Purkinje cell (primary cell): Measurements from ENCODE around the gene CENPM. TPM values are rescaled to one million over a fixed set of nuclear protein-coding genes. Genes with fewer than 3 reads are reported as not detected.

ENCODE experiments used
- polyA plus RNA-seq: library from polyadenylated mRNA; unstranded; fragments of >200 nt; fragmentation: Nextera tagmentation; gene quantifications from 2 replicates; pipeline ENCODE4 v1.2.1, GENCODE V29; 2014

CENPM gene, protein sequence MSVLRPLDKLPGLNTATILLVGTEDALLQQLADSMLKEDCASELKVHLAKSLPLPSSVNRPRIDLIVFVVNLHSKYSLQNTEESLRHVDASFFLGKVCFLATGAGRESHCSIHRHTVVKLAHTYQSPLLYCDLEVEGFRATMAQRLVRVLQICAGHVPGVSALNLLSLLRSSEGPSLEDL
- polyA plus RNA-seq, result 1.5 and 3.4 TPM in 2 replicates

DNA sequence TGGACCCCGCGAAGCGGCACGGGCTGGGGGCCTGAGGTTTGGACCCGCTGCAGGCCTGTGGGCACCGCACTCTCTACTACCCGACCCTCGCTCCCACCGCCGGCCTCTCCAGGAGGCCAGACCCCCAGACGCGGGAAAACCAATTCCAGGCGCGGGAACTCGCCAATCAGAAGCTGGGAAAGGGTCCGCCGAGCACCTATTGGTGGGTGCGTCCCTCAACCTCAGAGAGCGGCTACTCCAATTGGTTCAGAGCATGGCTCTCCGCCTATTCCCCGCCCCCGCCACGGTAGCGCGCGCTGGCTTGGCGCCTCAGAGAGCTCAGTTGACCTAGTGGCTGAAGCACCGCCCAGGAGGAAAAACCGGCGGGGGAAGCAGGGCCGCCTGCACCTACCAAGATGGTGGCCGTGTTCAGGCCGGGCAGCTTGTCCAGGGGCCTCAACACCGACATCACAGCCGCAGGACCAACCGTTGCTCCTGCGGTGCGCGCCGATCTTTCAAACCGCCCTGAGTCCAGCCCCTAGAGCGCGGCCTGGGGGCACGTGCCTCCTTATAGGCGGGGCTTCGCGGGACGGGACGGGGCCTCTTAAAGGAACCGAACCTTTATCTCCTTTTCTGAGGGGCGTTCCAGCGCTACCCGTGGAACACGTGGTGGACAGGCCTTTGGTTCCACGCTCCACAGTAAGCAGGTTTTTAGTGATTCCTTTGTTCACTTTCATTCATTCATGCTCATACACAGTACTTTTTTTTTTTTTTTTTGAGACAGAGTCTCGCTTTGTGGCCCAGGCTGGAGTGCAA, at the start of gene CENPM:
TSS of gene CENPM (minus strand) at position 524 of the 795 bp plus-strand sequence. CDS start at position 448, 76 bp downstream.

DNA sequence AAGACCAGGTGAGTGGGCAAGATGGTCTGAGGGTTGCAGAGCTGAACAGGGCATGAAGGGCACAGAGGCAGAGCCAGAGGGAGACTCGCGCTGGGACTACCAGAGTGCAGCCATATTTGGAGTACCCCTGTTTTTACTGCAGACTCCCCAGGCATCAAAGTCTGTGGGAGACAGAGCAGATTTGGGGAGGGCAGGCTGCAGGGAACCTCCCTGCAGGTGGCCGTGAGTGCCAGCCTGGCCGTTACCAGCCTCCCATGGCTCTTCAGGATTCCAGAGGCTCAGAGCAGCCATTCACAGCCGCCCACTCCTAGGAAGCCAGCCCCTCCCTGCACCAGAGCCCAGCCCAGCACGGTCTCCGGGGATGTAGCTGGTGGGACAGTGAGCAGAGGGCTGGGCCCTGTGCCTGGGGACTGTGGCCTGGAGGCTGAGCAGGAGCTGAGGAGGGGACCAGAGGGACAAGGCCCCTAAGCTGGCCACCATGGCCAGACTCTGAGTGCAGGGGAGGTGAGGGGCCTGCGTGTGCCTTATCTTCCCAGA, 22.2 kb upstream of the CENPM start, which contains the start of gene SEPTIN3:
TSS of gene SEPTIN3 (plus strand) at position 334 of the 537 bp plus-strand sequence. CDS start 2,050 bp downstream, outside the sequence.

DNA sequence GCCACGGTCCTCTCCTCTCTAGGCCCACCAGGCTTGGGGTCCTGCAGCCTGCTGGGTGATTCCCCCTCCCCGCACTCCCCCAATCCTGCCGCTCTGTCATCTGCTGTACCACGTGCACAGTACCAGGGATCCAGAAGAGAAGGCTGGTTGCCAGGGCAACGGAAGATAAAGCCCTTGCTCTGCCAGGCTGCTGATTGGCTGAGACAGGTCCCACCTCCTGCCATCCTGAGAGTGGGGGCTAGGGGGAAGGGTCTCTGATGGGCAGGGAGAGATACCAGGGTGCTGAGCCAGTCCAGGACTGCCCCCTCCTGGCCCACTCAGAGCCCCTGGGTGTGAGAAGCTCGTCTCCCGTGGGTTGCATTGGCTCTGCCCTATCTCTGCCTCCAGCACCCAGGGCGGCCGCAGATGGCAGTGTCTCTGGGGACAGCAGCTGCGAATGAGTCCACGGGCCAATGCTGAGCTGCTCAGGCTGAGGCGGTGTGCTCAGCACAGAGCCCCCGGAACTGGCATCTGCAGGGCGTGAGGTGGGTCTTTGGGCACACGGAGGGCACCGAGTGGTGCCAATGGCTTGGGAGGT, 5.0 kb upstream of the CENPM start, which contains the start of gene SMIM45:
TSS of gene SMIM45 (plus strand) at position 253 of the 577 bp plus-strand sequence.

DNA sequence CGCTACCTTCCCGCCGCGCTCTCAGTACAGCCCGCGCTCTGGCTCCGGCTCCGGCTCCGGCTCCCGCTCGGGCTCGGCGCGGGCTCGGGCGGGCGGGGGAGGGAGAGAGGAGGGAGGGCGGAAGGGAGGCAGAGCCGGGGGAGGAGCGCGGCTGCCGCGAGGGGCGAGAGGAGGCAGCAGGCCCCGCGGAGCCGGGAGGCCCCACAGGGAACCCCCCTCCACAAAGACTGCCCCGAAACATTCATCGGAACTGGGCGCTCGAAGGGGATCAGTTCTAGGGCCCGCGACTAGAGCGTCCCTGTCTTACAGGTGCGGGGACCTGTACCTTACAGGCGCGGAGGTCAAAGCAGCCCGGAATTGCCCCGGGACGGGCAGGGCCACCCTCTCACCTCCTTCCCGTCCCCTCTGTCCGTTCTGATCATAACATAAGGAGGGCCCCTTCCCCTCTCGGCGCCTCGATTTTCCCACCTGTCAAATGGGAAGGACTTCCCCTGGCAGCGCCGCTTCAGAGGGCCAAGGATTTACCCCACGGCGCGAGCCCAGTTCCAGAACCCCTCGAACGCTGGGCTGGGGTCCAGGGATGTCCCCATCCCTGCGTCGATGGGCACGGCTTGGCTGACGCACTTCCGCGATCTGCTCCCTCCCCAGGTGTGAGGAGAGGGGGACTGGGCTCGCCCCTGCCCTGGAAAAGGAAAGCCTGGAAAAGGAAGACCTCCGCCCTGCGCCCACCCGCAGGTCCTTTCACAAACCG, 31.7 kb downstream of the CENPM start, which contains the start of gene SHISA8:
TSS of gene SHISA8 (minus strand) at position 40 of the 751 bp plus-strand sequence. CDS start 407 bp downstream, outside the sequence.

Other genes starting within 250 kb of the CENPM start
- 7.7 and 7.9 TPM in 2 replicates for gene MEI1, start 247.6 kb downstream of the CENPM start, polyA plus RNA-seq
- gene CCDC134, start 146.5 kb downstream of the CENPM start, polyA plus RNA-seq, result 1.9 and 6.3 TPM in 2 replicates
- 3.0 and 4.5 TPM in 2 replicates for gene SREBF2, start 114.0 kb downstream of the CENPM start, polyA plus RNA-seq
- gene SHISA8, start 32.1 kb downstream of the CENPM start, polyA plus RNA-seq, result not detected in 2 replicates
- not detected in 2 replicates for gene TNFRSF13C, start 20.3 kb downstream of the CENPM start, polyA plus RNA-seq
- 31.4 and 45.8 TPM in 2 replicates for gene SEPTIN3, start 22.3 kb upstream of the CENPM start, polyA plus RNA-seq
- 1.1 TPM in 1 of 2 replicates, not detected in the other for gene WBP2NL, start 51.6 kb upstream of the CENPM start, polyA plus RNA-seq
- 1.5 and 2.5 TPM in 2 replicates for gene NAGA, start 123.7 kb upstream of the CENPM start, polyA plus RNA-seq
- gene PHETA2, start 127.1 kb upstream of the CENPM start, polyA plus RNA-seq, result not detected in 2 replicates
- 146 and 149 TPM in 2 replicates for gene SMDT1, start 132.5 kb upstream of the CENPM start, polyA plus RNA-seq
- 552 and 644 TPM in 2 replicates for gene NDUFA6, start 143.6 kb upstream of the CENPM start, polyA plus RNA-seq
- gene CYP2D6, start 183.7 kb upstream of the CENPM start, polyA plus RNA-seq, result 1.4 and 1.8 TPM in 2 replicates